HG02678 (cell line): Measurements from ENCODE around the gene DYNLT4.
"Not testable (repeated sequence)": the region's sequence is repeated elsewhere in the genome, so short reads cannot be mapped to it uniquely, and the experiment has no call there.

Source experiments
- ATAC-seq: cut with Tn5 transposase; IDR thresholded peaks from one replicate; pipeline ENCODE4 v1.9.1; 2021; ENCODE audit warnings: mild to moderate bottlenecking, moderate library complexity; ENCODE audit not compliant: unreplicated experiment

The DYNLT4 gene

GRCh38 chr1:44829506-44830384 lies 22.6 kb upstream of the DYNLT4 start:
- no peak for ATAC-seq

GRCh38 chr1:44828841-44829440 lies 21.8 kb upstream of the DYNLT4 start:
- ATAC-seq, result no peak

- no peak for ATAC-seq
Observed at GRCh38 chr1:44828003-44828651, 21.0 kb upstream of the DYNLT4 start.

- ATAC-seq, result no peak
Observed at GRCh38 chr1:44827197-44828002, 20.2 kb upstream of the DYNLT4 start.

GRCh38 chr1:44826375-44827196 lies 19.4 kb upstream of the DYNLT4 start:
- no peak for ATAC-seq

- not testable (repeated sequence) for ATAC-seq
Observed at GRCh38 chr1:44824392-44824791, 17.2 kb upstream of the DYNLT4 start.

GRCh38 chr1:44822981-44823451 lies 15.9 kb upstream of the DYNLT4 start:
- ATAC-seq, result no peak

GRCh38 chr1:44822131-44822701 lies 15.1 kb upstream of the DYNLT4 start:
- ATAC-seq, result no peak

GRCh38 chr1:44821240-44821715 lies 14.1 kb upstream of the DYNLT4 start:
- ATAC-seq, result no peak

- ATAC-seq, result no peak
Observed at GRCh38 chr1:44820328-44821239, 13.4 kb upstream of the DYNLT4 start.

GRCh38 chr1:44819608-44820327 lies 12.6 kb upstream of the DYNLT4 start:
- peak; percentile 82 for ATAC-seq

GRCh38 chr1:44819196-44819607 lies 12.1 kb upstream of the DYNLT4 start:
- no peak for ATAC-seq

- ATAC-seq, result no peak
Observed at GRCh38 chr1:44817771-44818495, 10.8 kb upstream of the DYNLT4 start.

- no peak for ATAC-seq
Observed at GRCh38 chr1:44817307-44817706, 10.2 kb upstream of the DYNLT4 start.

- not testable (repeated sequence) for ATAC-seq
Observed at GRCh38 chr1:44815926-44816325, 8.8 kb upstream of the DYNLT4 start.

- ATAC-seq, result no peak
Observed at GRCh38 chr1:44812822-44813543, 5.8 kb upstream of the DYNLT4 start.
